ENCODE measurements around the gene MAPRE2.

The MAPRE2 gene

DNA sequence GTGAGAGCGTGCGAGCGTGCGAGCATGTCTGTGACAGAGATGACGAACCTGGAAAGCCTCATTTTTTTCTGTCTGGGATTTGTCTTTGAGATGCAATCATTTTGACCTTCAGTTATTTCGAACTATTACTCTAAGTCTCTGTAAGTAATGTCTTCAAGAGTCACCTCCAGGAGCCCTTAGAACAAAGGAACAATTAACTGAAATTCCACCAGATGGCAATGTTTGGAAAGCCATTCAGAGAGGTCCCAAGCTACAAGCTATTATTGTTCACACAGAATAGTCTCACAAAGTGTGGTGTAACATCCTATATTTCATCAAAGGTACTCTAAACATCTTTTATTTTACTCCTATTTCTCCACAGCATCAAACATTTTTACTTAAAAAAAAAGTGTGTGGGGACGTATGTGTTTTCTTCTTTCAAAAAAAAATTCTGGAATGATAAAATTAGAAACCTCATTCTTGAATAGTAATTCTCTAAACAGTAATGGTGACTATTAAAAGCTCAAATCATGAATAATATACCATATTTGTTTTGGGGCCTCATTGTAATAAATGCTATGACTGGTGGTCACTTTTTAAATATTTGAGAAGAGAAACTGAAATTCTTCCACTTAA lies 35.1 kb upstream of the MAPRE2 start:
- H3K27ac ChIP-seq (ENCODE audit: low read length) = no peak overlapping the region
- H3K79me2 ChIP-seq (ENCODE audit: low read length) = no peaks in the 10 kb centered on the region
- peak; percentile 71 for DNase-seq
- no peak overlapping the region for H2AFZ ChIP-seq (ENCODE audit: low read length)
- H3K36me3 ChIP-seq (replicated peaks; ENCODE audit: insufficient read depth, low read length) = no peaks in the 10 kb centered on the region
- TF ChIP-seq CTCF (IDR thresholded peaks at IDR 0.05; ENCODE audit: low read length) (peak; percentile 60), EZH2 (optimal IDR thresholded peaks at IDR 0.05; ENCODE audit: low read depth, low read length) (no peak)
- H3K4me1 ChIP-seq (ENCODE audit: low read length) = no peaks in the 10 kb centered on the region
- no peak overlapping the region for H3K4me3 ChIP-seq (ENCODE audit: low read length)
- H3K9me2 ChIP-seq (replicated peaks; ENCODE audit: insufficient read depth, low read length) = no peaks in the 10 kb centered on the region
- no peaks in the 10 kb centered on the region for H3K27me3 ChIP-seq (replicated peaks; ENCODE audit: insufficient read depth, low read length)
- no peak overlapping the region for H3K9ac ChIP-seq (ENCODE audit: low read length)
- no peak overlapping the region for H3K4me2 ChIP-seq (ENCODE audit: low read depth, low read length)
- H3K9me3 ChIP-seq (replicated peaks; ENCODE audit: insufficient read depth, low read length) = no peaks in the 10 kb centered on the region
- H3F3A ChIP-seq (ENCODE audit: insufficient read depth, low read length) = no peaks in the 10 kb centered on the region
- no peaks in the 10 kb centered on the region for H4K20me1 ChIP-seq (ENCODE audit: insufficient read depth, low read length)

DNA sequence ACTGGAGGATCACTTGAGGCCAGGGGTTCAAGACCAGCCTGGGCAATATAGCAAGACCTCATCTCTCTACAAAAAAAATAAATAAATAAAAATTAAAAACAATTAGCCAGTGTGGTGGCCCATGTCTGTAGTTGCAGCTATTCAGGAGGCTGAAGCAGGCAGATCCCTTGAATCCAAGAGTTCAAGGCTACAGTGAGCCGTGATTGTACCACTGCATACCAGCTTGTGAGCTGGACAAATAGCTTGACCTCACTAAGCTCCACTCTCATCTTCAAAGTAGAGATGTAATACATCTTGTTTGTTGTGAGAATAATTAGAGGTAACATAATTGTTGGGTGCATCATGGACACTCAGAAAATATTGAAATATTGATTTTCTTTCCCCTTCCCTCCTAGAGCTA lies 31.1 kb upstream of the MAPRE2 start:
- Histone ChIP-seq H3K9me2 (replicated peaks; ENCODE audit: insufficient read depth, low read length) (no peaks in the 10 kb centered on the region), H4K20me1 (ENCODE audit: insufficient read depth, low read length) (no peaks in the 10 kb centered on the region), H2AFZ (ENCODE audit: low read length) (no peak overlapping the region), H3K4me3 (ENCODE audit: low read length) (no peak overlapping the region), H3K27ac (ENCODE audit: low read length) (no peak overlapping the region), H3K27me3 (replicated peaks; ENCODE audit: insufficient read depth, low read length) (no peaks in the 10 kb centered on the region), H3K79me2 (ENCODE audit: low read length) (no peaks in the 10 kb centered on the region), H3K36me3 (replicated peaks; ENCODE audit: insufficient read depth, low read length) (no peaks in the 10 kb centered on the region), H3K4me2 (ENCODE audit: low read depth, low read length) (no peak overlapping the region), H3F3A (ENCODE audit: insufficient read depth, low read length) (no peaks in the 10 kb centered on the region), H3K9me3 (replicated peaks; ENCODE audit: insufficient read depth, low read length) (no peaks in the 10 kb centered on the region), H3K4me1 (ENCODE audit: low read length) (no peaks in the 10 kb centered on the region), H3K9ac (ENCODE audit: low read length) (no peak overlapping the region)
- no peak for DNase-seq
- no peak for TF ChIP-seq EZH2 (optimal IDR thresholded peaks at IDR 0.05; ENCODE audit: low read depth, low read length)
- TF ChIP-seq CTCF (IDR thresholded peaks at IDR 0.05; ENCODE audit: low read length) = no peak
- TF ChIP-seq EZH2phosphoT487 (IDR thresholded peaks at IDR 0.05; ENCODE audit: low read length) = no peak

GRCh38 chr18:35010993-35011392 lies 30.2 kb upstream of the MAPRE2 start:
- no peaks in the 10 kb centered on the region for H3K36me3 ChIP-seq (replicated peaks; ENCODE audit: insufficient read depth, low read length)
- H3K4me3 ChIP-seq (ENCODE audit: low read length) = no peak overlapping the region
- no peak overlapping the region for H3K9ac ChIP-seq (ENCODE audit: low read length)
- no peaks in the 10 kb centered on the region for H4K20me1 ChIP-seq (ENCODE audit: insufficient read depth, low read length)
- no peaks in the 10 kb centered on the region for H3K79me2 ChIP-seq (ENCODE audit: low read length)
- no peak for DNase-seq
- H3K9me3 ChIP-seq (replicated peaks; ENCODE audit: insufficient read depth, low read length) = no peaks in the 10 kb centered on the region
- no peak overlapping the region for H3K4me2 ChIP-seq (ENCODE audit: low read depth, low read length)
- no peaks in the 10 kb centered on the region for H3K4me1 ChIP-seq (ENCODE audit: low read length)
- H3K9me2 ChIP-seq (replicated peaks; ENCODE audit: insufficient read depth, low read length) = no peaks in the 10 kb centered on the region
- TF ChIP-seq CTCF (IDR thresholded peaks at IDR 0.05; ENCODE audit: low read length) = no peak
- TF ChIP-seq EZH2 (optimal IDR thresholded peaks at IDR 0.05; ENCODE audit: low read depth, low read length) = no peak
- no peak for TF ChIP-seq EZH2phosphoT487 (IDR thresholded peaks at IDR 0.05; ENCODE audit: low read length)
- H2AFZ ChIP-seq (ENCODE audit: low read length) = no peak overlapping the region
- H3K27me3 ChIP-seq (replicated peaks; ENCODE audit: insufficient read depth, low read length) = no peaks in the 10 kb centered on the region
- H3F3A ChIP-seq (ENCODE audit: insufficient read depth, low read length) = no peaks in the 10 kb centered on the region
- no peak overlapping the region for H3K27ac ChIP-seq (ENCODE audit: low read length)
